Transverse colon (tissue), 3 donors: ENCODE measurements around the gene KCNK15.

Experiments used
- EP300 ChIP-seq: sonication (generic); formaldehyde crosslinking; IDR thresholded peaks from one replicate; pipeline ENCODE4 v1.6.1; 2017; ENCODE audit warnings: antibody characterized with exemption, low read depth
- TF ChIP-seq, protein P1 (sequence below), 5 experiments: fragments of 200-600 bp in 3 of 5; fragments of 450-650 bp in 2 of 5; sonication (generic) in 3 of 5; IDR thresholded peaks; 1 replicate in 2 of 5; 2 replicates in 3 of 5; pipeline ENCODE4 v1.5.1; 2016 to 2017; ENCODE audit warnings: antibody characterized with exemption in 5 of 5, inconsistent platforms in 3 of 5, mild to moderate bottlenecking in 2 of 5, moderate library complexity in 1 of 5

DNA sequence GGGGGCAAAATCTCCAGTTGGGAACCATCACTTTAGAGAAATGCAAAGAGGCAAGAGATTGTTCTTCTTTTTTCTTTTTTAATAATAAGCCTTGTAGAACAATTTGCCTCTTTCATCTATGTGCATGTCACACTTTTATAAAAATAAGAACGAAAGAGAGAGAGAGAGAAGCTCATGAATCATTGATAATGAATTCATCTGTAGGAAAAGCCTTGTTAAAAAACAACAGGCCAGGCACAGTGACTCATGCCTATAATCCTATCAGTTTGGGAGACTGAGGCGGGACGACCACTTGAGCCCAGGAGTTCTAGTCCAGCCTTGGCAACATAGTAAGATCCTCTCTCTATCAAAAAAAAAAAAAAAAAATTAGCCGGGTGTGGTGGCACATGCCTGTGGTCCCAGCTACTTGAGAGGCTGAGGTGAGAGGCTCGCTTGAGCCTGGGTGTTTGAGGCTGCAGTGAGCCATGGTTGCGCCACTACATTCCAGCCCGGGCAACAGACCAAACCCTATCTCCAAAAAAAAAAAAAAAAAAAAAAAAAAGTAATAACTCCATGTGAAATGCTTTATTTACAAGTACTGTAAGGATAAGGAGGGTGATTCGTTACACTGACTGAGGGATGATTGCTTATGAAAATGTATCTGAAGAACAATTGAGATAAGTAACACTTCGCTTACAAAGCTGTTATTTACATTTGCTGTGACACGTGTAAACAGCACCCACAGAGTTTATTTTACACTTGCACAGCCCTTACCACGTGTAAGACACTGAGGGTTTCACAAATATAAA is 24.5 kb upstream of the KCNK15 start:
- TF ChIP-seq, protein P1, sequence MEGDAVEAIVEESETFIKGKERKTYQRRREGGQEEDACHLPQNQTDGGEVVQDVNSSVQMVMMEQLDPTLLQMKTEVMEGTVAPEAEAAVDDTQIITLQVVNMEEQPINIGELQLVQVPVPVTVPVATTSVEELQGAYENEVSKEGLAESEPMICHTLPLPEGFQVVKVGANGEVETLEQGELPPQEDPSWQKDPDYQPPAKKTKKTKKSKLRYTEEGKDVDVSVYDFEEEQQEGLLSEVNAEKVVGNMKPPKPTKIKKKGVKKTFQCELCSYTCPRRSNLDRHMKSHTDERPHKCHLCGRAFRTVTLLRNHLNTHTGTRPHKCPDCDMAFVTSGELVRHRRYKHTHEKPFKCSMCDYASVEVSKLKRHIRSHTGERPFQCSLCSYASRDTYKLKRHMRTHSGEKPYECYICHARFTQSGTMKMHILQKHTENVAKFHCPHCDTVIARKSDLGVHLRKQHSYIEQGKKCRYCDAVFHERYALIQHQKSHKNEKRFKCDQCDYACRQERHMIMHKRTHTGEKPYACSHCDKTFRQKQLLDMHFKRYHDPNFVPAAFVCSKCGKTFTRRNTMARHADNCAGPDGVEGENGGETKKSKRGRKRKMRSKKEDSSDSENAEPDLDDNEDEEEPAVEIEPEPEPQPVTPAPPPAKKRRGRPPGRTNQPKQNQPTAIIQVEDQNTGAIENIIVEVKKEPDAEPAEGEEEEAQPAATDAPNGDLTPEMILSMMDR (IDR thresholded peaks at IDR 0.05) = no peak
- no peak for TF ChIP-seq EP300
